ENCODE data around the gene ZNF804B. TPM values are rescaled to one million over a fixed set of nuclear protein-coding genes. Genes with fewer than 3 reads are reported as not detected.

The ZNF804B gene
- total RNA-seq, result not detected

DNA sequence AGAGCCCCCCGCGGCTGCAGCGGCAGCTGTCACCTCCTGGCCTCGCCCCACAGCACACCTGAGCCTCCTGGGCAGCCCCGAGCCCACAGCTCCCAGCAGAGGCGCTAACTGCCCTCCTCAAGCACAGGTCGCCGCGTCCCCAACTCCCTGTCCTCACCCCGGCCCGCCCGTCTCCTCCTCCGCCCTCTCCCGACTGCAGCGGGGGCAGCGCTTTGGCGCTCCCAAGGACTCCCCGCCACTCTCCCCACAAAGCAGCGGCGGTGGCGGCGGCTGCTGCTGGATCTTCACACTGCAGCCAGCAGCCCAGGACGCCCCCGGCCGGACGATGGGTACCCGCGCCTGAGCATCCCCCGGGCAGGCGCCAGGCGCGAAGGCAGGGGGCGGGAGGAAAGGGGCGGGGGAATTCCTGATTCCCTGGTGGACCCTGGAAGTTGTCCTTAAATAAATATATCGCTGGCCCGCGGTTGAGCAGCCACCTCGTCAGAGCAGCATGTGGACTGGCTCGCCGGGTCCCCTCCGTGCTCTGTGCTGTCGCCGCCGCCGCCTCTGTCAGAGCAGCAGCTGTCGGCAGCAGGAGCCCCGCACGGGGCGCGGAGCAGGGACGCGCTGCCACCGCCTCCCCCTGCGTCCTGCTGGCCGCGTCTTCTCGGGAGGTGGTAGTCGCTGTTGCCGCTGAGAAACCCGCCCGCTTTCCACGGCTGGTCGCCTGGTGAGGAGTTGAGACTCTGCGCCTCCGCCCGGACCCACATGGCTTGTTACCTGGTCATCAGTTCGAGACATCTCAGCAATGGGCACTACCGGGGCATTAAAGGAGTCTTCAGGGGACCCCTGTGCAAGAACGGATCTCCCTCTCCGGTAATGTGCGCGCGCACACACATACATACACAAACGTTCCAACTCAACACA, at the start of gene ZNF804B:
Gene ZNF804B (plus strand): TSS at position 471 of the 906 bp plus-strand sequence. CDS start 277 bp downstream, at position 748.

DNA sequence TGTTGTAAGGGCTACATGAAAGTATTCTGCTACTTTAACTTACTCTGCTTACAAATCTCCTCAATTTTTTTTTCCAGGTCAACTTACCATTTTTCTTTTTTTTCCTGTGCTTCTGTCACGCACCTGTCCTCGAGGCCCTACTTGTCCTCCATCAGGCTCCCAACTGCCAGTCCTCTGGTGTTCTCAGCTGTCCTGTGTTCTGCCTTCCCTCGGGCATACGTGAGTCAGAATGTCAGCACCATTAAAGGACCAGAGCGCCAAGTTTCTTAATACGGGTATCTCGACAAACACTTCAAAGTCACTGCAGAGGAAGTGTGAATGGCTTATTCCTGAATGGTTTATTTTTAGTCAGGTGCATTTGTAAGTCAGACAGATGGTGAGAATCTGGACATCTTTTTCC, 36.1 kb downstream of the ZNF804B start, which contains the start of gene TEX47:
Gene TEX47 (minus strand): TSS at position 185 of the 400 bp plus-strand sequence. CDS start 795 bp downstream, outside the sequence.

Small RNA genes lying within 50 kb of the gene (small RNA-seq; reads per million reads assigned to genes)
- 0 reads per million in 2 donors for gene AC002127.1

Other genes with a start within 250 kb of the ZNF804B start
- gene TEX47, start 36.0 kb downstream of the ZNF804B start, total RNA-seq, result not detected

Measured in melanocyte of skin (primary cell).